K562 (cell line): ENCODE measurements around the gene NES. TPM values are rescaled to one million over a fixed set of nuclear protein-coding genes. Genes with fewer than 3 reads are reported as not detected.
A peak's percentile ranks its signal among the peaks of the same experiment; 100 is the strongest.

Source experiments
- CREB5 ChIP-seq: fragments of 250-450 bp; sonication (Bioruptor Pico); IDR thresholded peaks from 2 replicates; pipeline ENCODE4 v1.5.0; 2020; ENCODE audit warnings: mild to moderate bottlenecking
- FOXJ2 ChIP-seq: fragments of 200-800 bp; sonication (Bioruptor generic); IDR thresholded peaks from 2 replicates; pipeline ENCODE4 v1.6.1; 2016; ENCODE audit warnings: missing genetic modification characterization, missing compliant biosample characterization
- HSF4 ChIP-seq: fragments of 250-450 bp; sonication (Bioruptor Pico); IDR thresholded peaks from 2 replicates; pipeline ENCODE4 v2.1.2; 2022; ENCODE audit warnings: mild to moderate bottlenecking, moderate library complexity, borderline replicate concordance
- KHSRP ChIP-seq: fragments of 450-650 bp; IDR thresholded peaks from 2 replicates; pipeline ENCODE4 v1.6.1; 2017
- MEF2D ChIP-seq: conservative IDR thresholded peaks from 2 replicates; pipeline ENCODE4 v1.6.1; 2016; ENCODE audit warnings: low read depth, missing genetic modification characterization, missing compliant biosample characterization
- MEIS2 ChIP-seq: fragments of 450-650 bp; IDR thresholded peaks from 2 replicates; pipeline ENCODE4 v1.6.1; 2014; ENCODE audit warnings: mild to moderate bottlenecking; ENCODE audit not compliant: partially characterized antibody
- MIER1 ChIP-seq: fragments of 450-650 bp; IDR thresholded peaks from 2 replicates; pipeline ENCODE4 v1.6.1; 2016; ENCODE audit warnings: antibody characterized with exemption, mild to moderate bottlenecking, low read depth
- MYNN ChIP-seq, 2 experiments: sonication (generic); formaldehyde crosslinking in 1 of 2; IDR thresholded peaks; 2 replicates each; pipeline versions ENCODE4 v1.5.0 to v1.6.1; 2016 to 2020; ENCODE audit warnings: antibody characterized with exemption in 1 of 2, missing genetic modification reagents in 1 of 2
- PURB ChIP-seq: sonication (generic); formaldehyde crosslinking; IDR thresholded peaks from 2 replicates; pipeline ENCODE4 v1.9.0; 2021; ENCODE audit warnings: low read depth, mild to moderate bottlenecking, missing genetic modification reagents
- SLC30A9 ChIP-seq: fragments of 250-450 bp; sonication (Bioruptor Pico); IDR thresholded peaks from 2 replicates; pipeline ENCODE4 v1.8.0; 2022; ENCODE audit warnings: mild to moderate bottlenecking, moderate library complexity
- TCF15 ChIP-seq: fragments of 250-450 bp; sonication (Bioruptor Pico); IDR thresholded peaks from 2 replicates; pipeline ENCODE4 v1.8.0; 2022; ENCODE audit warnings: moderate library complexity, mild to moderate bottlenecking, inconsistent platforms
- ZNF511 ChIP-seq: sonication (generic); formaldehyde crosslinking; IDR thresholded peaks from 2 replicates; pipeline ENCODE4 v1.8.0; 2022; ENCODE audit warnings: mild to moderate bottlenecking, missing genetic modification reagents
- ZNF518B ChIP-seq: fragments of 250-450 bp; sonication (Bioruptor Pico); IDR thresholded peaks from 2 replicates; pipeline ENCODE4 v1.5.0; 2021; ENCODE audit warnings: mild to moderate bottlenecking, moderate library complexity
- polyA plus RNA-seq, 8 experiments: library from polyadenylated mRNA; depleted of rRNA in 4 of 8; stranded (reverse) in 5 of 8; unstranded in 3 of 8; fragments of >200 nt; fragmentation: Nextera tagmentation in 2 of 8; fragmentation: Illumina TruSeq in 1 of 8; extraction: Ambion mirVana in 2 of 8; extraction: Trizol in 1 of 8; gene quantifications; 2 replicates each; pipeline versions ENCODE4 v1.2.1 to v1.2.3, GENCODE V29; 2011 to 2014; ENCODE audit warnings: inconsistent platforms in 1 of 8, missing spikeins in 1 of 8
- total RNA-seq, 7 experiments: library from RNA; depleted of rRNA in 6 of 7; stranded (reverse); fragments of >200 nt in 6 of 7; fragmentation: Illumina TruSeq in 2 of 7; extraction: Trizol in 2 of 7; gene quantifications; 2 replicates each; pipeline versions ENCODE4 v1.2.1 to v1.2.3, GENCODE V29; 2011 to 2021; ENCODE audit warnings: low replicate concordance in 1 of 7
- TF ChIP-seq, protein P1 (sequence below): sonication (generic); formaldehyde crosslinking; IDR thresholded peaks from 2 replicates; pipeline ENCODE4 v1.8.1; 2022; ENCODE audit warnings: missing genetic modification reagents
- TF ChIP-seq, protein P2 (sequence below): fragments of 250-450 bp; sonication (Bioruptor Pico); IDR thresholded peaks from 2 replicates; pipeline ENCODE4 v1.4.0; 2020; ENCODE audit warnings: borderline replicate concordance
- TF ChIP-seq, protein P3 (sequence below): fragments of 450-650 bp; IDR thresholded peaks from 2 replicates; pipeline ENCODE4 v1.6.1; 2018; ENCODE audit warnings: mild to moderate bottlenecking, low read depth; ENCODE audit not compliant: partially characterized antibody

Gene NES
- total and polyA plus RNA-seq, 9 of the 15 experiments (the other 6 are each of a cell fraction or from before 2014, with no cell fraction given), result 0.10 to 8.6 (median 4.2) TPM

GRCh38 chr1:156623946-156624813, 53.0 kb downstream of the NES start (continued):
- TF ChIP-seq ZNF518B (CRISPR knock-in tag) (no peak), MIER1 (no peak), CREB5 (CRISPR knock-in tag) (no peak), TCF15 (CRISPR knock-in tag) (no peak), PURB (no peak), SLC30A9 (CRISPR knock-in tag) (no peak), FOXJ2 (tag) (no peak), KHSRP (no peak), MYNN (IDR thresholded peaks at IDR 0.05) (no peak; the same call in 1 of the 2 replicates), MYNN (CRISPR knock-in tag; IDR thresholded peaks at IDR 0.05) (no peak), MEF2D (tag) (no peak), HSF4 (CRISPR knock-in tag) (no peak), ZNF511 (CRISPR knock-in tag) (peak; percentile 90), MEIS2 (no peak)
- TF ChIP-seq, protein P1, sequence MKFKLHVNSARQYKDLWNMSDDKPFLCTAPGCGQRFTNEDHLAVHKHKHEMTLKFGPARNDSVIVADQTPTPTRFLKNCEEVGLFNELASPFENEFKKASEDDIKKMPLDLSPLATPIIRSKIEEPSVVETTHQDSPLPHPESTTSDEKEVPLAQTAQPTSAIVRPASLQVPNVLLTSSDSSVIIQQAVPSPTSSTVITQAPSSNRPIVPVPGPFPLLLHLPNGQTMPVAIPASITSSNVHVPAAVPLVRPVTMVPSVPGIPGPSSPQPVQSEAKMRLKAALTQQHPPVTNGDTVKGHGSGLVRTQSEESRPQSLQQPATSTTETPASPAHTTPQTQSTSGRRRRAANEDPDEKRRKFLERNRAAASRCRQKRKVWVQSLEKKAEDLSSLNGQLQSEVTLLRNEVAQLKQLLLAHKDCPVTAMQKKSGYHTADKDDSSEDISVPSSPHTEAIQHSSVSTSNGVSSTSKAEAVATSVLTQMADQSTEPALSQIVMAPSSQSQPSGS (CRISPR knock-in tag), result no peak
- TF ChIP-seq, protein P2, sequence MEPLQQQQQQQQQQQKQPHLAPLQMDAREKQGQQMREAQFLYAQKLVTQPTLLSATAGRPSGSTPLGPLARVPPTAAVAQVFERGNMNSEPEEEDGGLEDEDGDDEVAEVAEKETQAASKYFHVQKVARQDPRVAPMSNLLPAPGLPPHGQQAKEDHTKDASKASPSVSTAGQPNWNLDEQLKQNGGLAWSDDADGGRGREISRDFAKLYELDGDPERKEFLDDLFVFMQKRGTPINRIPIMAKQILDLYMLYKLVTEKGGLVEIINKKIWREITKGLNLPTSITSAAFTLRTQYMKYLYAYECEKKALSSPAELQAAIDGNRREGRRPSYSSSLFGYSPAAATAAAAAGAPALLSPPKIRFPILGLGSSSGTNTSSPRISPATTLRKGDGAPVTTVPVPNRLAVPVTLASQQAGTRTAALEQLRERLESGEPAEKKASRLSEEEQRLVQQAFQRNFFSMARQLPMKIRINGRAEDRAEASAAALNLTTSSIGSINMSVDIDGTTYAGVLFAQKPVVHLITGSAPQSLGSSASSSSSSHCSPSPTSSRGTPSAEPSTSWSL (CRISPR knock-in tag), result no peak
- TF ChIP-seq, protein P3, sequence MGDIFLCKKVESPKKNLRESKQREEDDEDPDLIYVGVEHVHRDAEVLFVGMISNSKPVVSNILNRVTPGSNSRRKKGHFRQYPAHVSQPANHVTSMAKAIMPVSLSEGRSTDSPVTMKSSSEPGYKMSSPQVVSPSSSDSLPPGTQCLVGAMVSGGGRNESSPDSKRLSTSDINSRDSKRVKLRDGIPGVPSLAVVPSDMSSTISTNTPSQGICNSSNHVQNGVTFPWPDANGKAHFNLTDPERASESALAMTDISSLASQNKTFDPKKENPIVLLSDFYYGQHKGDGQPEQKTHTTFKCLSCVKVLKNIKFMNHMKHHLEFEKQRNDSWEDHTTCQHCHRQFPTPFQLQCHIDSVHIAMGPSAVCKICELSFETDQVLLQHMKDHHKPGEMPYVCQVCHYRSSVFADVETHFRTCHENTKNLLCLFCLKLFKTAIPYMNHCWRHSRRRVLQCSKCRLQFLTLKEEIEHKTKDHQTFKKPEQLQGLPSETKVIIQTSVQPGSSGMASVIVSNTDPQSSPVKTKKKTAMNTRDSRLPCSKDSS, result no peak
